Glutamatergic neuron (in vitro differentiated cells): ENCODE data around the gene VWF. TPM values are rescaled to one million over a fixed set of nuclear protein-coding genes. Genes with fewer than 3 reads are reported as not detected.

Source experiments
- DNase-seq: peaks from one replicate; pipeline ENCODE4 v3.0.0; 2022
- H3K27ac Mint-ChIP-seq: one replicate; pipeline ENCODE4 v1.8.0; 2020; ENCODE audit warnings: mild to moderate bottlenecking, mixed read lengths, inconsistent platforms; ENCODE audit not compliant: unreplicated experiment
- H3K27me3 Mint-ChIP-seq: one replicate; pipeline ENCODE4 v1.8.0; 2020; ENCODE audit warnings: mild to moderate bottlenecking, moderate library complexity, mixed read lengths, inconsistent platforms; ENCODE audit not compliant: unreplicated experiment
- H3K36me3 Mint-ChIP-seq: one replicate; pipeline ENCODE4 v1.8.0; 2020; ENCODE audit warnings: mild to moderate bottlenecking, mixed read lengths, inconsistent platforms; ENCODE audit not compliant: unreplicated experiment
- H3K4me1 Mint-ChIP-seq: one replicate; pipeline ENCODE4 v1.8.0; 2020; ENCODE audit warnings: mild to moderate bottlenecking, low read depth, mixed read lengths, inconsistent platforms; ENCODE audit not compliant: unreplicated experiment
- H3K4me3 Mint-ChIP-seq: one replicate; pipeline ENCODE4 v1.8.0; 2020; ENCODE audit warnings: mild to moderate bottlenecking, mixed read lengths, inconsistent platforms; ENCODE audit not compliant: unreplicated experiment
- H3K9me3 Mint-ChIP-seq: one replicate; pipeline ENCODE4 v1.8.0; 2020; ENCODE audit warnings: mild to moderate bottlenecking, moderate library complexity, mixed read lengths, inconsistent platforms; ENCODE audit not compliant: unreplicated experiment
- CTCF ChIP-seq: fragments of 200-600 bp; sonication (generic); IDR thresholded peaks from one replicate; pipeline ENCODE4 v1.5.0; 2021; ENCODE audit not compliant: partially characterized antibody, unreplicated experiment
- long read RNA-seq: library from polyadenylated mRNA; unstranded; transcript quantifications from one replicate; pipeline ENCODE4 v2.0.0, GENCODE V29; 2020; ENCODE audit not compliant: unreplicated experiment
- total RNA-seq: library from RNA; stranded (reverse); fragmentation: NEBNext Ultra II Directional; extraction: Animal tissue kit (Norgen Biotek cat#: 25700); gene quantifications from one replicate; pipeline ENCODE4 v1.2.1, GENCODE V29; 2021; ENCODE audit not compliant: unreplicated experiment

The VWF gene
- total RNA-seq: 0.37 TPM
- long read RNA-seq: 0 reads

- no peaks in the 10 kb centered on the region for H3K36me3 Mint-ChIP-seq
- H3K4me3 Mint-ChIP-seq: no peak within 1 kb of the TSS
- no peak within 1 kb of the TSS for H3K27ac Mint-ChIP-seq
- no peak for TF ChIP-seq CTCF
- H3K9me3 Mint-ChIP-seq: no peaks in the 10 kb centered on the region
- no peak for DNase-seq
- no peaks in the 10 kb centered on the region for H3K4me1 Mint-ChIP-seq
- peaks cover 2% of the 10 kb centered on the region for H3K27me3 Mint-ChIP-seq
Measured at GRCh38 chr12:6124411-6125309, at the start of gene VWF. VWF (minus strand) TSS chr12:6124670; CDS start chr12:6123196, 1,474 bp downstream.

- DNase-seq: no peak
- Mint-ChIP-seq H3K27ac (no peak overlapping the region), H3K36me3 (no peaks in the 10 kb centered on the region), H3K4me3 (no peak overlapping the region), H3K4me1 (no peaks in the 10 kb centered on the region), H3K27me3 (peaks cover 5% of the 10 kb centered on the region), H3K9me3 (no peaks in the 10 kb centered on the region)
- no peak for TF ChIP-seq CTCF
Measured at GRCh38 chr12:6172862-6173261, 48.4 kb upstream of the VWF start.

- Mint-ChIP-seq H3K4me3 (no peak overlapping the region), H3K9me3 (no peaks in the 10 kb centered on the region), H3K27me3 (peaks cover 3% of the 10 kb centered on the region), H3K27ac (no peak overlapping the region), H3K36me3 (no peaks in the 10 kb centered on the region), H3K4me1 (no peaks in the 10 kb centered on the region)
- no peak for DNase-seq
- TF ChIP-seq CTCF: no peak
Measured at GRCh38 chr12:6172086-6172485, 47.6 kb upstream of the VWF start.

GRCh38 chr12:6171409-6172015 lies 47.0 kb upstream of the VWF start:
- H3K27ac Mint-ChIP-seq: no peak overlapping the region
- TF ChIP-seq CTCF: no peak

More at GRCh38 chr12:6171409-6172015, 47.0 kb upstream of the VWF start:
- no peaks in the 10 kb centered on the region for H3K36me3 Mint-ChIP-seq
- H3K27me3 Mint-ChIP-seq: peaks cover 3% of the 10 kb centered on the region
- H3K4me3 Mint-ChIP-seq: no peak overlapping the region
- H3K9me3 Mint-ChIP-seq: no peaks in the 10 kb centered on the region
- H3K4me1 Mint-ChIP-seq: no peaks in the 10 kb centered on the region
- no peak for DNase-seq
